ENCODE results near the gene KLHL29. TPM values are rescaled to one million over a fixed set of nuclear protein-coding genes. Genes with fewer than 3 reads are reported as not detected.

KLHL29 gene
- polyA plus RNA-seq, 1 donor from 2014 or later: 42.4 TPM

GRCh38 chr2:23688486-23689130 is 303.6 kb downstream of the KLHL29 start:
- Histone ChIP-seq H3K27ac (ENCODE audit: low read length) (no peak overlapping the region), H3K36me3 (ENCODE audit: insufficient read depth, low read length) (peaks cover 4% of the 10 kb centered on the region), H3K9ac (ENCODE audit: low read length) (no peak overlapping the region), H3F3A (ENCODE audit: insufficient read depth, low read length, poor library complexity, severe bottlenecking) (no peaks in the 10 kb centered on the region), H3K9me3 (ENCODE audit: low read length) (no peaks in the 10 kb centered on the region), H4K20me1 (ENCODE audit: insufficient read depth) (no peaks in the 10 kb centered on the region), H3K79me2 (replicated peaks; ENCODE audit: insufficient read depth, low read length) (no peaks in the 10 kb centered on the region), H3K4me2 (ENCODE audit: low read length) (no peak overlapping the region), H3K27me3 (ENCODE audit: insufficient read depth, low read depth, low read length) (no peaks in the 10 kb centered on the region), H3K9me2 (ENCODE audit: insufficient read depth, low read length) (no peaks in the 10 kb centered on the region), H2AFZ (ENCODE audit: low read depth, low read length) (no peak overlapping the region), H3K4me3 (ENCODE audit: low read length) (no peak overlapping the region)
- TF ChIP-seq MXI1 (conservative IDR thresholded peaks at IDR 0.05; ENCODE audit: poor library complexity, severe bottlenecking) (no peak), REST (IDR thresholded peaks at IDR 0.05; ENCODE audit: borderline replicate concordance) (no peak), CTCF (IDR thresholded peaks at IDR 0.05; ENCODE audit: poor library complexity, severe bottlenecking) (no peak), EP300 (conservative IDR thresholded peaks at IDR 0.05; ENCODE audit: poor library complexity, severe bottlenecking) (no peak), RAD21 (conservative IDR thresholded peaks at IDR 0.05) (no peak)

- H4K20me1 ChIP-seq (ENCODE audit: insufficient read depth): no peaks in the 10 kb centered on the region
- H3K9me3 ChIP-seq (ENCODE audit: low read length): no peaks in the 10 kb centered on the region
- H3K9me2 ChIP-seq (ENCODE audit: insufficient read depth, low read length): no peaks in the 10 kb centered on the region
- no peaks in the 10 kb centered on the region for H3K27me3 ChIP-seq (ENCODE audit: insufficient read depth, low read depth, low read length)
- no peak overlapping the region for H2AFZ ChIP-seq (ENCODE audit: low read depth, low read length)
- no peak overlapping the region for H3K27ac ChIP-seq (ENCODE audit: low read length)
- H3F3A ChIP-seq (ENCODE audit: insufficient read depth, low read length, poor library complexity, severe bottlenecking): no peaks in the 10 kb centered on the region
- no peak overlapping the region for H3K9ac ChIP-seq (ENCODE audit: low read length)
- no peak overlapping the region for H3K4me3 ChIP-seq (ENCODE audit: low read length)
- H3K4me2 ChIP-seq (ENCODE audit: low read length): no peak overlapping the region
- H3K79me2 ChIP-seq (replicated peaks; ENCODE audit: insufficient read depth, low read length): no peaks in the 10 kb centered on the region
- no peak for TF ChIP-seq EP300 (conservative IDR thresholded peaks at IDR 0.05; ENCODE audit: poor library complexity, severe bottlenecking)
- TF ChIP-seq SMC3 (conservative IDR thresholded peaks at IDR 0.05; ENCODE audit: poor library complexity): no peak
- TF ChIP-seq POLR2AphosphoS5 (IDR thresholded peaks at IDR 0.05): no peak
- peaks cover 4% of the 10 kb centered on the region for H3K36me3 ChIP-seq (ENCODE audit: insufficient read depth, low read length)
These were observed 304.2 kb downstream of the KLHL29 start for GRCh38 chr2:23689131-23689700.

GRCh38 chr2:23689891-23690290 is 304.9 kb downstream of the KLHL29 start:
- Histone ChIP-seq H3K4me2 (ENCODE audit: low read length) (no peak overlapping the region), H3K9me2 (ENCODE audit: insufficient read depth, low read length) (no peaks in the 10 kb centered on the region), H2AFZ (ENCODE audit: low read depth, low read length) (no peak overlapping the region), H3K9ac (ENCODE audit: low read length) (no peak overlapping the region), H3K36me3 (ENCODE audit: insufficient read depth, low read length) (peaks cover 7% of the 10 kb centered on the region), H3K27ac (ENCODE audit: low read length) (no peak overlapping the region), H3K9me3 (ENCODE audit: low read length) (no peaks in the 10 kb centered on the region), H4K20me1 (ENCODE audit: insufficient read depth) (no peaks in the 10 kb centered on the region), H3K4me3 (ENCODE audit: low read length) (no peak overlapping the region), H3K27me3 (ENCODE audit: insufficient read depth, low read depth, low read length) (no peaks in the 10 kb centered on the region), H3K79me2 (replicated peaks; ENCODE audit: insufficient read depth, low read length) (no peaks in the 10 kb centered on the region), H3F3A (ENCODE audit: insufficient read depth, low read length, poor library complexity, severe bottlenecking) (no peaks in the 10 kb centered on the region)
- TF ChIP-seq CTCF (IDR thresholded peaks at IDR 0.05; ENCODE audit: poor library complexity, severe bottlenecking) (no peak), MXI1 (conservative IDR thresholded peaks at IDR 0.05; ENCODE audit: poor library complexity, severe bottlenecking) (no peak), TAF1 (IDR thresholded peaks at IDR 0.05; ENCODE audit: low read depth) (no peak), RAD21 (conservative IDR thresholded peaks at IDR 0.05) (no peak), POLR2AphosphoS5 (IDR thresholded peaks at IDR 0.05) (no peak), SMC3 (conservative IDR thresholded peaks at IDR 0.05; ENCODE audit: poor library complexity) (no peak), EZH2 (IDR thresholded peaks at IDR 0.05; ENCODE audit: borderline replicate concordance, insufficient read depth, low read length, poor library complexity, severe bottlenecking) (no peak), EP300 (conservative IDR thresholded peaks at IDR 0.05; ENCODE audit: poor library complexity, severe bottlenecking) (no peak)
